Activated T-helper 1 cell treated with anti-CD3 and anti-CD28 coated beads, Interleukin-2, amount 50 U/mL, for 16 hours (primary cell): Measurements from ENCODE around the gene UPK3A.

Experiments
- DNase-seq, 2 donors: peaks; one replicate each; pipeline ENCODE4 v3.0.0-alpha.2; 2020; ENCODE audit warnings: low read depth in 1 of 2, low spot score in 1 of 2

Gene UPK3A

DNA sequence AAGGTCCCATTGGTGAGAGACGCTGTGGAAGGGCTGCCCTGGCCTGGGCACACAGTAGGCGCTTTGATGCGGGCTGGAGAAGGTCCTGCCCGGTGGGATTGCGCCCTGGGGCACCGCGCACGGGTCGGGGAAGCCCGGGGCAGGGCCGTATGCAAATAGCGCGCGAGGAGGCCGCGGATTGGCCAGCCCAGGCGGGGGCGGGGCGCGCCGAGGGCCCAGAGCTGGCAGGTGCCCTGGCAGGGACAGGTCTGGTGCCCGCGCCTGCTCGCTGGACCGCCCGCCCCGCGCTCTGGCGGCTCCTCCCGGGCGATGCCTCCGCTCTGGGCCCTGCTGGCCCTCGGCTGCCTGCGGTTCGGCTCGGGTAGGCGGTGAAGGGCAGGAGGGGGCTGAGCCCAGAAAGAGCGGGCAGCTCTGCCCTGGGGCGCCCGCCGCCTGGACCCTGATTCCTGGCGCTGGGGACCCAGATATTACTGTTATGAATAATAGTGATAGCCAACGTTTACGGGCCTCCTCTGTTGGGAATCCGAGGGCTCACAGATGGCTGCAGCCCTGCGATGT lies at the start of gene UPK3A:
TSS of gene UPK3A (plus strand) at position 245 of the 558 bp plus-strand sequence. CDS start at position 310, 65 bp downstream.
- DNase-seq, result peak in 1 of 2 donors; percentile 49

DNA sequence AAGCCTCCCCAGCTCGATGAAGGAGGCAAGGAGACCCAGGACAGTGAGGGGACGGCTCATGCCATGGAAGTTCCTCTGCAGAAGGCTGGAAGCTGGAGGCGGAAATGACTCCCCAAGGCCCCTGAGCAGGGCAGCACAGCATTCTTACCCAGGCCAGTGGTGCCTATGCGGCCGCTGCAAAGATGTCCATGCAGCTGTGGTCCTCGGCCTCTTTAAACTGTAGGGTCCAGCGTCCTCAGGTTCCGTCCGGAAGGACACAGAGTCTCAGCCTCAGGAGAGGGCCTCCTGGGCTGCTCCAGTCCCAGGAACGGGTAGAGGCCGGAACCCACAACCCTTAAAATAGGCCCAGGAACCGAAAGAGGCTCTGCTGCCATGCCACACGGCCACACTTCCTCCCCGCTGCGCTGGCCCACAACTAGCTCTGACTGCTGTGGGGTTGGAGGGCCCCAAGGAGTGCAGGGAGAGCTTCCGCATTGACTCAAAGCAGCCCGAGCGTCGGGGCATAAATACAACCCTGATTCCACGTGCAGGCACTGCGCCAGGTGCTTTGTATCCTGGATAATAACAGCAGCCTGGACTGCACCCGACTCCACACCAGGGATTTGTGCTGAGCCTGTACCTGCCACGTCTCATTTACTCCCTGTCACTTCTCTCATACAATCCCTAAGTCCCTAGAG lies 49.5 kb upstream of the UPK3A start:
- no peak for DNase-seq

DNA sequence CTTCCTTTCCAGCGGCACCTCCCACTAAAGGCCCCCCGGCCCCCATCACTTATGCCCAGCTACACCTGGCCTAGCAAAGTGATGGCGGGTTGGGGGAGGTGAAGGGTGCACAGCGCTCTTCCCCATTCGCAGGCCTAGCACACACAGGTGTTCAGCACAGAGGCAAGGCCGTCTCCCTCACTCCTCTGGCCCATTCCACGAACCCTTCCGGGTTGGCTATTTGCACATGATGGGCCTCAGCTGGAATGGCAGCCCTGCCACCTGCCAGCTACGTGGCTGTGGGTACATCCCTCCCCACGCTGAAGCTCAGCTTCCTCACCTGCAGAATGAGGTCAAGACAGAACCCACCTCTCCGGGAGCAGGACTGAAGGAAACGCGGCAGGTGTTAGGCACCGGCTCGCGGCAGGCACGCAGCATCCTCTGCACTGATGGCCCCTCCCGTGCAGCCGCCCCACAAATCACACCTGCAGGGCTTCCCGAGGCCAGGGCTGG lies 48.9 kb upstream of the UPK3A start:
- no peak for DNase-seq

DNA sequence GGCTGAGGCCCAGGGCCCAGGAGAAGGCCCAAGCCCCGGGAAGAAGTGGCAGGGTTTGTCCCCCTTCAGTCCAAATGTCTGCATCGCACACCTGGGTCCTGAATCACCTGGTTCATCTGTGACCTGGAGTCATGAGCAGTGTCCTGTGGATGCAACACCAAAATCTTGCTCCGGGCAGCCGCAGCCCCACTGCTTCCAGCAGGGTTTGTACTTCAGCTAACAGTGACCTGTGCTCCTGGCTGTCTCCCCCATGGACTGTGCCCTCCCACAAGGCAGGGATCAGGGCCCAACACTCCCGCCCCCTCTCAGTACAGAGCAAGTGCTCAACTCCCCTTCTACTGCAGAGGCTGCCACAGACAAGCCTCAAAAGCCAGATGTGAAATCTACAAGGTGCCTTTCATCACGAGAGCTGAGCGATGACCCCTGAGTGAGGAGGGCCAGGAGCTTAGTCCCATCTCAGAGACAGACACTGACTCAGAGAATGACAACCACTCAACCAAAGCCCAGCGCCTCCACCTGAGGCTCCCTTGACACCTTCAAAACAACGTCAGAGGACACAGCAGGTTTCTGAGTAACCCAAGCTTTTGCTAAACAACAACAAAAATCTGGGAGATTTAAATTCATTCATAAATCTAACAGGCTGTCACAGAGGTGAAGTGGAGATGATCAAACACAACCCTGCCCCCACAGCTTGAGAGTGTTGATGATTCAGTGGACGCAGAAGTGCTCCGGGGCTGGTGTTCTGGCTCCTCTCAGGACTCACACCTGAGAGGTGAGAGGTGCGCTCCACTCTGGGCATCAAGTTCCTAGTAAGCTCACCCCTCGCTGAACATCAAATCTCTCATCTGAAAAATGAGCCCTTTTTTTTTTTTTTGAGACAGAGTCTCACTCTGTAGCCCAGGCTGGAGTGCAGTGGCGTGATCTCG lies 47.4 kb upstream of the UPK3A start:
- DNase-seq, result no peak

DNA sequence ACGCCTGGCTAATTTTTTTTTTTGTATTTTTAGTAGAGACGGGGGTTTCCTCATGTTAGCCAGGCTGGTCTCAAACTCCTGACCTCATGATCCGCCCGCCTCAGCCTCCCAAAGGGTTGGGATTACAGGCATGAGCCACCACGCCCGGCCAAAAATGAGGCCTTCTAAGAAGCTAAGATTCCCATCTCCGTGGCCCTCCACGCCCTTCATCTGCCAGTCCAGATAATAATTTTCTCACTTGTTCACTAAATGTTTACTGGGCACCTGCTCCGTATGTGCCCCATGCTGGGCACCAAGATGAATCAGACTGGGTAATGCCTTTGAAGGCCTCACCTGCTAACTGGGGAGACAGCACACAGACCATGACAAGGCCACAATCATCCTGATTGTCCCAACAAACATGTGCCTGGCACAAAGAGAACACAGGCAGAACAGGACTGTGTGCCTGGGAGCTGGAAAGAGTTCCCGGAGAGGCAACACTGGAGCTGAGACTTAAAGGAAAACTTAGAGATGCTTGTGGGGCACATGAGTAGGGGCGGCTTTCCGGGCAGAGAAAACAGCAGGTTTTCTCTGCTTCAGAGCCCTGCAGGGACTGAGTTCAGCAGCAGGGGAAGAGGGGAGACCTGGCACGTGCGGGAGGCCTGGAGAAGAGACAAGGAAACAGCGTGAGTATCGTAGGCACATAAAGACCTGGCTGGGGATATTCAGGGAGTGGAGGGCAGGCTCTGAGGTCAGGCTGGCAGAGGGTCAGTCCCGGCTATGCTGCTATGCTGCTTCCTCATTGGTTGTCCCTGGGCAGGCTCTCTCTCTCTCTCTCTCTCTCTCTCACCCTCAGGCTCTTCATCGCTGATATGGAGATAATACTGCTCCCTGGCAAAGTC lies 46.4 kb upstream of the UPK3A start:
- DNase-seq, result no peak

DNA sequence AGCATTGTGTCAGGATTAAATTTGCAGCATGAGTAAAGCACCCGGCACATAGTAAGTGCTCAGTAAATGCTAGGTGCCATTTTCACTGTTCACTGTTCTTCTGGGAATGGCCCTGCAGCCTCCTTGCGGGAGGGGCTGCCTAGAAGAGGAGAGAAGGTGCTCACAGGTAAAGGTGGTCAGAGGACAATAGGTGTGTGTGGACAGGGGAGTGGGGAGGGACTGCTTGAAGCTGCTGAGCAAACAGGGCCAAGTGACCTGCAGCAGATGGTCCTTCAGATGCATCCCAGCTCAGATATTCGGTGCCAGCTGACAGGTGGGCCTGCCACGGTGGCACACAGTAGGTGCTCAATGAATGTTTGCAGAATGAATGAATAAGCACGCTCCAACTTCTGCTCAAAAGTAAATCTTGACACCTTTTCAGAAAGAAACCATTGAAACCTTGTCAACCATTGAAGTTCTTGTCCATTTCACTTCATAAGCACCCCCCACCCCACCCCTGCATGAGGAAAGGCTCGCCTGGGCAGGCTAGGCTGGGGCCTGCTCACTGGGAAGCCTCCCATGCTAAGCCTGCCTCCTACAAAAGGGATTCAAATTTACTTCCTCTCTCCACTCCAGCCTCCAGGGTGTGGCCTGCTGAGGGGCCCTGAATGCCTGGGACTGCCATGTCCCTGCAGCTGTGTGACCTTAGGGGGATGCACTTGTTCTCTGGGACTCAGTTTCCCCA lies 45.6 kb upstream of the UPK3A start:
- DNase-seq, result no peak

DNA sequence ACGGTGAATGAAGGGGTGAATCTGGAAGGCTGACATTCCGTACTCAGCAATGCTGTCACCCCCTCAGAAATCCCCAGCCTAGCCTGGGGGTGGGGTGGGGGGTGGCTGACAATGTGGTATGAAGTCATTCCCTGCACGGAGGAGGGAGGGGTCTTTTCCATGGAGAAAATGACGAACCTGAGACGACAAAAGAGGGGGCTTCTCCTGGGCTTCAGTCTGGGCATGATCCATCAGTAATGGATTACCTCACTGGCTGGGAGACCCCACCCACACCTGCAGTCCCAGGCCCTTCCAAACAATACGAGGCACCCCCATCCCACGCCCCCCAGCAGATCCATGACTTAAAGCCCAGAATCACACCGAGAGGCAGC lies 45.1 kb upstream of the UPK3A start:
- DNase-seq, result no peak

DNA sequence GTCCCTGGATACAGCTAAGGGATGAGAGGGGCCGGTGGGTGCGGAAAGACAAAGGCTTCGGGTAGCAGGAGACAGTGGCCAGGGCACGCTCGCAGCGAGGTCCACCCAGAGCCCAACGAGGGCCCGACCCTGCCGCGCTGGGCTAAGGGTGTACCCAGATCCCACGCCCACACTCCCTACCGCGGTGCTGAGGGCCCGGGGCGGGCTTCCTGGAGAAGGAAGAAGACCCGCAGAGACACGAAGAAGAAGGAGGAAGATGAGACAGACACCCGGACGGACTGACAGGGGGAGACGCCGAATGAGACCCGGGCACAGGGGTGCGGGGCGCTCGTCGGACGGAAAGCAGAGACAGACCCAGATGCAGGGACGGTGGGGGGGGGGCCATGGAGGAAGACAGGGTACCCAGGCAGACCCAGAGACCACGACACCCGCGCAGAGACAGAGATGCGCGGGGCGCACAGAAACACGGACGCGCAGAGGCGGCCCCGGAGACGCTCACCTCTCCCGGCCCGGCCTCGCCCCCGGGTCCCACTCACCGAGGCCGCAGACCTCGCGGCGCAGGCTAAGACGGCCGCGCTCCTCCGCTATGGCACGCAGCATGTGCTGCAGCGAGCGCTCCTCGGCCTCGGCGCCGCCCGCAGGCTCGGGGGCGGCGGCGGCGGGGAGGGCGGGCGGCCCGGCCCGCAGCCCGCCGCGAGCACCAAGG lies 44.5 kb upstream of the UPK3A start:
- peak in 1 of 2 donors; percentile 9 for DNase-seq

DNA sequence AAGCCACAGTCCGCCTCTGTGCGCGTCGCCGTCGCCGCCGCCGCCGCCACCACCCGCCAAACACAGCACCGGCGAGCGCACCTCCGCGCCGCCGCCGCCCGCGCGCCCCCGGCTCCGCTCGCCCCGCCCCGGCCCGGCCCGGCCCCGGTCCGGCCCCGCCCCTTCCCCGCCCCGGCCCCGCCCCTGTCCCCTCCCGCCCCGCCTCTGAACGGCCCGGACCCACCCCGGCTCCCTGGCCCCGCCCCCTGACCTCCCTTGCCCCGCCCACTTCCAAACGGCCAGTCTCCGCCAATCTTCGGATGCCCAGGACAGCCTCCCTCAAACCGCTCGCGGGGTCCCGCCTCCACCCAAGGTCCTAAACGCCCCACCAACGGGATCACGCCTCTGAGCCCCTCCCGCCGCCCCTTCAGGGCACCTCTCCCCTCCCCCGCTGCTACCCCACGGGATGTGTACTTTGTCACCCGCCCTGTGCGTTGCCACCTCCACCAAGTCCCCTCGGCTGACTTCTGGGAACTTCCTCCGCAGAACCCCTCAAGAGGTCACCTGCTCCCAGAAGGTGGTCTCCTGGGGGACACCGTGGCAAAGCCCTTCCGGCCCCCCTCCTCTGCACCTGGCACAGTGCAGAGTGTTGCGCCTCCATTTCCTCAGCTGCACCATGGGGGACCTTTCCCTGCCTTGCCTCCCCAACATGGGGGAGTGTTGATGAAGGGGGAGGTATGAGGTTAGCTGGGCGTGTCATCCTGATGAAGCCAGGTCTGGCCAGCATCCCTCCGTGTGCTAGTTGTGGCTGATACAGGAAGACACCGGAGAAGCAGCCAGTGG lies 43.7 kb upstream of the UPK3A start, which contains the start of gene KIAA0930:
TSS of gene KIAA0930 (minus strand) at position 85 of the 822 bp plus-strand sequence. CDS start 191 bp downstream, outside the sequence.
- peak; percentile 72 to 76 for DNase-seq

DNA sequence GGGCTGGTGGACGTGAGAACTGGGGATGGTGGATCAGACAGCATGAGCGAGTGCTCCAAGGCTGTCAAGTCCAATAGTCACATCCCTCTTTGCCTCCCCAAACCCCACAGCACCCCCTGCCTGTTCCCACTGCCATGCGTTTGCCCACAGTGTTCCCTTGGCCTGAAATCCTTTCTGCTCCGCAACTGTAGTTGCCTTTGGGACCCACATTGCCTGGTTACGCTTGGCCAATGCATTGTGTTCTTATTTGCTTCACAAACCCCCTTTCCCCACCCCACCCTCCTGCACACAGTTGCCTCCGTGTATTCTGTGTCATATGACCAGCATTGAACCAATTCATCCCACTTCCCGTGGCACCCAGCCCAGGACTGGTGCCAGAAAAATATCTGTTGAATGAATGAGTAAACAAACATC lies 42.0 kb upstream of the UPK3A start:
- DNase-seq, result no peak

DNA sequence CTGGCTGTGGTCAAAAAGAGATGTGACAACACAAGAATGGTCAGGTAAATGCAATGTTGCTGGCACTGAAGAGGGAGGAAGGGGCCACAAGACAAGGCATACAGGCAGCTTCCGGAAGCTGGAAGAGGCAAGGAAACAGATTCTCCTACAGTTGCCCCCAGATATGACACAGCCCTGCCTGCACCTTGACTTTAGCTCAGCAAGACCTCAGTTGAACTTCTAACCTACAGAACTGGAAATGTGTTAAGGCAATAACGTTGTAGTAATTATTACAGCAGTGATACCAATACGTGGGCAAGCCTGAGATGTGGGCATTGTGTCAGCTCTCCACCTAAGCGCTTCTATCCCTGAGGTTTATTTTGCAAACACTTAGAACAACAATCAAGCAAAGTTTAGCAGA lies 39.8 kb upstream of the UPK3A start:
- DNase-seq, result no peak

DNA sequence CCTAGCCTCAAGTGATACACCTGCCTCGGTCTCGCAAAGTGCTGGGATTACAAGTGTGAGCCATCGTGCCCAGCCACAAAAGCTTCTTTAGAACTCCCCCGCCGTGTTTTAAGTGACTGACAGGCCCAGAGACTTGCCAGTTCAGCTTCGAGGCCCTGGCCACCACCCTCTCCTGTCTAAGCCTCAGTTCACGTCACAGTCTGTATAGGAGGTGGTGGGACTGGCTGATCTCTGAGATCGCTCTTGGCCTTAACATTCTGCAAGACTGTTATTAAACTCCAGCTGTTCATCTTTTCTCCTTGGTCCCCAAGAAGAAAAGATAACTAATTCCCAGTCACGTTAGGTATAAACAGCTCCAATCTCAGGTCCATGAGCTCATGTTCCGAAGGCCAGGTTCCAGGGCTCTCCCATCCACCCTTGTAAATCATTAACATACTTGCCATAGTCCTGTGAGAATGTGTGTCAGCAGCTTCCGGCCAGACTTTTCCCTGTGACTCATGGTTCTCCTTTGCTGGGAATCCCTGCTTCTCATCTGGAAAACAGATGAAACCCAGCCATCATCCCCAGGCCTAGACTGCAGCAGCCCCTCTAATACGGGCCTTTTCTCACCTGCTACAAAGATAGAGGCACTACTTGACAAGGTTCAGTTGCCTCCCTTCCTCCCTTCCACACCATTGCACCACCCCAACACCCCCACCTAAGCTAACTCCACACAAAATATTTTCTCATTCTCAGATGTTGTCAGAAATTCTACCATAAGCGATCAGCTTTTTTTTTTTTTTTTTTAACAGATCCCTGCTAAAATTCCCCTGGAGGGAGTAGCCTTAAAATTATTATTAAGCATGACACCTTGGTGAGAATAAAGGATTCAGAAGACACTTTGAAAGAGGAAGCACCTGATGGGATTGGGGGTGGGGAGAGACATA lies 38.4 kb upstream of the UPK3A start:
- DNase-seq, result no peak

DNA sequence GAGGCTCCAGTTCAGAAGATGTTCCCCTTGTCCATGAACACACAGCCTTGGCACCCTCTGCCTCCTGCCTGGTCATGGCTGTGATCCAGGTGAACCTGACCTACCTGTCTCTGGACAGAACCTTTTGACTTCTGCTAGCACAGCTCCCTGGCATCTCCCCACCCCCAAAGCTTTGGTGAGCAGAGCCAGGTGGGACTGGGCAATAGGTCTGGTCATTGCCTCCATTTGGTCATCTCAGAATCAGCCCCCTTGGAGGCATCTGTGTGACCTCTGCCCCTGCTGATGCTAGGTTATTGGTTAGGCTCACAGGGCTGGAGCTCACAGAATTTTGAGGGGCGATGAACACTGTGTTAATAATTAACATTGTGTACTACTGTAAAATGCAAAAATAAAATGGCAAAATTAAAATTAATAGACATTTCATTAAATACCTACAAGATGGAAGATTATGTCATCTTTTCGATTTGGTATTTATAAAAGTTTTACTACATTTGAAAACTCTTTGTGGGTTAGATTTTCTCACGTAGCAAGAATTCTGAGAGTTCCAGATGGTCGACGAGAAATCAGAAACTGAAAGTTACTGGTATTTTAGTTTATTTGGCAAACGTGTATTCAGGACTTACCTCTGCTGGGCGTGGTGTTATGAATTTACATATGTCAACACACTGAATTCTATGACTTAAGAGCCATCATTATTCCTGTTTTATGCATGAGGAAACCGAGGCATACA lies 35.8 kb upstream of the UPK3A start:
- no peak for DNase-seq

DNA sequence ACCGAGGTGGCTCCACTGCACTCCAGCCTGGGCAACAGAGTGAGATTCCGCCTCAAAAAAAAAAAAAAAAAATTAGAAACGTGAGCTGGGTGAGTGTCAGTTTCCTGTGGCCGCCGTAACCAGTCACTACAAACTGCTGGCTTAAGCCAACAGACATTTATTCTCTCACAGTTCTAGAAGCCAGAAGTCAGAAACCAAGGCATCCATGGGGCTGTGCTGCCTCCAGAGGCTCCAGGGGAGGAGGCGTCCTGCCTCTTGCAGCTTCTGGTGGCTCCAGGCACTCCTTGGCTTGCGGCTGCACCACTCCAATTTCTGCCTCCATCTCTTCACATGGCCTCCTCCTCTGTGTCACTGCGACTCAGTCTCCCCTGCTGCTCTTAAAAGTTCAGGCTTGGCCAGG lies 32.9 kb upstream of the UPK3A start:
- DNase-seq, result no peak

DNA sequence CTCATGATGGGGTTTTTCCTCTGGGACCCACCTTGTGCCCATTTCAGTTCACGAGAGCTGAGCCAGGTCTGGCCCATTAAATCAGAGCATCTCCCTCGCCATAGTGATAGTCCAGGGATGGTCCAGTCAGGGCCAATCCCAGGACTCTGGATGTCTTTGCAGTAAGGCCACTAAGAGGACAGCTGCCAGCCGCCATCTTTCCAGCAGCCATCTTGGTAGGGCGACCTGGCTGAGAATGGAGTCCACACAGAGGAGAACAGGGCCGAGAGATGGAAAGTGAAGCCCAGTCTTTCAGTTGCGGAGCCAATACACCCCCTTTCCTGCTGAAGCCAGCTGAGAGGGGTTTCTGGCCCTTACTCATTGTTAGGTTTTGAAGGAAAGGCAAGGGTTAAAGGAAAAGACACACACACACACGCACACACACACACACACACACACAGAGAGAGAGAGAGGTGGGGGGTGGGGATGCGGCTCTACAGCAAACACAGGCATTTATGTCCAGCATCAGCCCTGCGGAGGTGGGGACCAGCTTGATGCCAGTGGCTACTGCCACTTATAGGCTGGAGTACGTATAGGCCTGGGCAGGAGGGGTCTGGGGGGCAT lies 31.6 kb upstream of the UPK3A start:
- no peak for DNase-seq

DNA sequence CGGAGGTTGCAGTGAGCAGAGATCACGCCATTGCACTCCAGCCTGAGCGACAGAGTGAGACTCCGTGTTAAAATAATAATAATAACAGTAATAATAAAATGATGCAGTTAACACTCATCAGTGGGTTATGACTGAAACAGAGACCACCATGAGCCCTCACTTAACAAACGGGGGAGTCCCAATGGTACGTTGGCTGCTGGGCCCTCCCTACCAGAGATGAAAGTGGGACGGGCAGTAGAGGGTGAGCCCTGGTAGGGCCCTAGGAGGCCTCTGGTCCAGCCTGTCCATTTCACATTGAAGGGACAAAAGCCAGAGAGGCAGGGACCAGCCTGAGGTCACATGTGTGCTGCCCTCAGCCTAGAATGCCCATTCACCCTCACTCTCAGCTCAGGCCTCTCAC lies 30.4 kb upstream of the UPK3A start:
- no peak for DNase-seq
